Measurements from ENCODE around the gene PAQR8.

Gene PAQR8

DNA sequence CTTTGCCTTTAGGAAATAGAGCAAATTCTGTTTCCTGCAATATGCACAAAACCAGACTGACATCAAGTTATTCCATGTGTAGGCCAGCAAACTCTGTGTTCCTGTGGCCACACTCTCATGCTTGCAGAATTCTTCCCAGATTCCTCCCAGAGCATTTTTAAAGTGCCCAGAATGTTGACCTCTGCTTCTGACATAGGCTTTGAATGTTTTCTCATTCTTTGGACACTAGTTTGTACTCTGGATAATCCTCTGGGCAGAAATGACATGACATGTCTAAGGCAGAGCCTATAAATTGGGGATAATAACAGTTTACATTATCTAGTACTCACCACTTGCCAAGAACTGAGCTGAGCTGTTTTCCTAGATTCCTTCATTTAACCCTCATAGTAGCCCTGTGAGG is 49.0 kb downstream of the PAQR8 start:
- in situ Hi-C loops (cut with MboI; ENCODE audit: low sequenced_read_pairs, unreplicated experiment), result no loop called here
- TF ChIP-seq, protein P1, sequence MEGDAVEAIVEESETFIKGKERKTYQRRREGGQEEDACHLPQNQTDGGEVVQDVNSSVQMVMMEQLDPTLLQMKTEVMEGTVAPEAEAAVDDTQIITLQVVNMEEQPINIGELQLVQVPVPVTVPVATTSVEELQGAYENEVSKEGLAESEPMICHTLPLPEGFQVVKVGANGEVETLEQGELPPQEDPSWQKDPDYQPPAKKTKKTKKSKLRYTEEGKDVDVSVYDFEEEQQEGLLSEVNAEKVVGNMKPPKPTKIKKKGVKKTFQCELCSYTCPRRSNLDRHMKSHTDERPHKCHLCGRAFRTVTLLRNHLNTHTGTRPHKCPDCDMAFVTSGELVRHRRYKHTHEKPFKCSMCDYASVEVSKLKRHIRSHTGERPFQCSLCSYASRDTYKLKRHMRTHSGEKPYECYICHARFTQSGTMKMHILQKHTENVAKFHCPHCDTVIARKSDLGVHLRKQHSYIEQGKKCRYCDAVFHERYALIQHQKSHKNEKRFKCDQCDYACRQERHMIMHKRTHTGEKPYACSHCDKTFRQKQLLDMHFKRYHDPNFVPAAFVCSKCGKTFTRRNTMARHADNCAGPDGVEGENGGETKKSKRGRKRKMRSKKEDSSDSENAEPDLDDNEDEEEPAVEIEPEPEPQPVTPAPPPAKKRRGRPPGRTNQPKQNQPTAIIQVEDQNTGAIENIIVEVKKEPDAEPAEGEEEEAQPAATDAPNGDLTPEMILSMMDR (IDR thresholded peaks at IDR 0.05; ENCODE audit: borderline replicate concordance, control extremely low read depth, extremely low read depth, insufficient read depth, missing control alignments), result no peak
- no peak for DNase-seq (ENCODE audit: low spot score)

DNA sequence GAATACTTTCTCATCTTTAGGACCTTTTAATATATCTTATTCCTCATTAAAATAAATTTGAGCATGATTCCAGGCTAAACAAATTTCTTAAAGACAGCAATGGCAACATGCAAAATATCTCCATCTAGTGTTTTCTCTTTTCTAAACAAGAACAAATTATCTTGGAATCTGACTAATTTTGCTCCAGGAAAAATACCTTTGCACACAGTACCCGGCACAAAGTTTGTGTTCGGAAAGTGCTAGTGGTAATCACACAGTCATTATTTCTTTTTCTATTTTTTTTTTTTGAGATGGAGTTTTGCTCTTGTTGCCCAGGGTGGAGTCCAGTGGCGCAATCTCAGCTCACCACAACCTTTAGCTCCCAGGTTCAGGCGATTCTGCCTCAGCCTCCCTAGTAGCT is 50.0 kb downstream of the PAQR8 start:
- no peak for DNase-seq (ENCODE audit: low spot score)
- TF ChIP-seq, protein P1 (IDR thresholded peaks at IDR 0.05; ENCODE audit: borderline replicate concordance, control extremely low read depth, extremely low read depth, insufficient read depth, missing control alignments), result no peak
- in situ Hi-C loops (cut with MboI; ENCODE audit: low sequenced_read_pairs, unreplicated experiment), result no loop called here

GRCh38 chr6:52415333-52415732 is 53.4 kb downstream of the PAQR8 start:
- TF ChIP-seq, protein P1 (IDR thresholded peaks at IDR 0.05; ENCODE audit: borderline replicate concordance, control extremely low read depth, extremely low read depth, insufficient read depth, missing control alignments), result no peak
- DNase-seq (ENCODE audit: low spot score), result no peak
- in situ Hi-C loops (cut with MboI; ENCODE audit: low sequenced_read_pairs, unreplicated experiment), result loop anchor here (5.0 kb wide), 2 partner anchors 82 to 252 kb away; no protein-coding TSS in a partner anchor

DNA sequence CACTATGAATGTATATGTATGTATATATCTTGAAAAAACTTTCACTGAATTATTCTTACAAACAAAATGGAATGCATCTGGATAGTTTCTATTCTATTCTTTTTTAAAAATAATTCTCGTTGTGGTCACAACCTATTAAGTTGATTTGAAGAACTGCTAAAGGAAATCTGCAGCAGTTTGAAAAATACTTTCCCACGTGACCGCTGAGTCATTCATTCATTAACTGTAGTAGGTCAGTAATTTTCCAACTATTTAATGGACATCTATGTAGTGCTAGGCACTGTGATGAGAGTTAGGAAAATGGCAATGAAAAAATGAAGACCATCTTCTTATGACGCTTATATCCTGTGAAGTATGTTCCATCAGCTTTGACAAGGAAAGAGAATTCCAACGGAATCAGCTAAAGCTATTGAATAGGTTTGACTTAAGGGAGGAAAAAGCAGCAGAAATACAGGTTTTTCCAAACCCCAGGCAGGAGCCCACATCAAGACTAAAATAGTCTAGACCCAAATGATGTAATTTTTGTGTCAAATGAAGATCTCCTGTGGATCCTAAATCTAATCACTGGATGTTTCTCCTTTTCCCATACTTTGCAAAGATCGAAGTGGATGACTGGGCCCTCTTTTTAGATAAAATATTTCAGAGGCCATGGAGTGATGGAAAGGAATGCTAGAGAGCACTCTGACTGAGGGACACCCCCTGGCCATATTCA is 54.1 kb downstream of the PAQR8 start:
- TF ChIP-seq, protein P1 (IDR thresholded peaks at IDR 0.05; ENCODE audit: borderline replicate concordance, control extremely low read depth, extremely low read depth, insufficient read depth, missing control alignments), result no peak
- in situ Hi-C loops (cut with MboI; ENCODE audit: low sequenced_read_pairs, unreplicated experiment), result loop anchor here (5.0 kb wide), 2 partner anchors 81 to 251 kb away; no protein-coding TSS in a partner anchor
- DNase-seq (ENCODE audit: low spot score), result no peak

GRCh38 chr6:52416629-52417151 is 54.7 kb downstream of the PAQR8 start:
- TF ChIP-seq, protein P1 (IDR thresholded peaks at IDR 0.05; ENCODE audit: borderline replicate concordance, control extremely low read depth, extremely low read depth, insufficient read depth, missing control alignments), result peak; percentile 50
- peak; percentile 56 for DNase-seq (ENCODE audit: low spot score)
- in situ Hi-C loops (cut with MboI; ENCODE audit: low sequenced_read_pairs, unreplicated experiment), result loop anchor here (5.0 kb wide), 2 partner anchors 81 to 251 kb away; no protein-coding TSS in a partner anchor

DNA sequence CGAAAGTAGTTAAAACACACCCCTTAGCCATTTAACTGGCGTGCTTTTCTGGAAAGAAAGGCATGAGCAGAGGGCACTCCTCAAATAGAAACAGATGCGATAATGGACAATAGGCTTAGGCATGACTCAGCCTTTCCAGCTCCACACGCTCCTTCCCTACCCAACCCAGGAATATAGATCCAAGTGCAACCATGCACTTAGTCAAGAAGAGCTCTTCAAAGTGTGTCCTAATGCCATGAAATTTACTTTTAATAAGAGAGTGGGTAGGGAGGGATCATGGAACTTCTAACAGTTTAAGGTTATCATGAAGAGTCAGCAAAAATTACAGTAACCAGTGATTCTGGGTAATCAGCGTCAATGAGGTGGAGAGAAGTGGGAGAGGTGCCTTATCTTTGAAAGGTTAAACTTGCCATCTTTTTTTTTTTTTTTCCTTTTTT is 55.7 kb downstream of the PAQR8 start:
- in situ Hi-C loops (cut with MboI; ENCODE audit: low sequenced_read_pairs, unreplicated experiment), result loop anchor here (5.0 kb wide), 2 partner anchors 80 to 250 kb away; no protein-coding TSS in a partner anchor
- DNase-seq (ENCODE audit: low spot score), result no peak
- TF ChIP-seq, protein P1 (IDR thresholded peaks at IDR 0.05; ENCODE audit: borderline replicate concordance, control extremely low read depth, extremely low read depth, insufficient read depth, missing control alignments), result no peak
